SIG-M5 treated with dmso at 0.1 percent for 504 hours (cell line): ENCODE data around the gene SLC7A5.
A peak's percentile ranks its signal among the peaks of the same experiment; 100 is the strongest.
"Not testable (repeated sequence)": the region's sequence is repeated elsewhere in the genome, so short reads cannot be mapped to it uniquely, and the experiment has no call there.

ENCODE experiments used
- DNase-seq: peaks from one replicate; lab custom pipeline; 2025; ENCODE audit not compliant: unreplicated experiment; lab: John Stamatoyannopoulos, UW

SLC7A5 gene

GRCh38 chr16:87888346-87888745 lies 19.0 kb upstream of the SLC7A5 start:
- DNase-seq: not testable (repeated sequence)

- DNase-seq: not testable (repeated sequence)
Measured at GRCh38 chr16:87887931-87888330, 18.6 kb upstream of the SLC7A5 start.

GRCh38 chr16:87885371-87885967 lies 16.2 kb upstream of the SLC7A5 start:
- DNase-seq: peak; percentile 22

- DNase-seq: no peak
Measured at GRCh38 chr16:87882436-87883019, 13.2 kb upstream of the SLC7A5 start.

GRCh38 chr16:87881324-87882200 lies 12.3 kb upstream of the SLC7A5 start:
- DNase-seq: no peak

- no peak for DNase-seq
Measured at GRCh38 chr16:87880117-87880696, 10.9 kb upstream of the SLC7A5 start.

GRCh38 chr16:87879411-87880013 lies 10.2 kb upstream of the SLC7A5 start:
- DNase-seq: not testable (repeated sequence)

GRCh38 chr16:87878704-87879103 lies 9.4 kb upstream of the SLC7A5 start:
- no peak for DNase-seq

GRCh38 chr16:87877942-87878507 lies 8.7 kb upstream of the SLC7A5 start:
- DNase-seq: no peak

- no peak for DNase-seq
Measured at GRCh38 chr16:87874639-87875427, 5.5 kb upstream of the SLC7A5 start.

- DNase-seq: peak; percentile 63
Measured at GRCh38 chr16:87870418-87871291, 1.3 kb upstream of the SLC7A5 start.

- not testable (repeated sequence) for DNase-seq
Measured at GRCh38 chr16:87869879-87870417, 641 bp upstream of the SLC7A5 start.

GRCh38 chr16:87868254-87869029 lies 865 bp downstream of the SLC7A5 start:
- DNase-seq: peak; percentile 84

GRCh38 chr16:87865902-87866555 lies 3.3 kb downstream of the SLC7A5 start:
- DNase-seq: not testable (repeated sequence)

- DNase-seq: no peak
Measured at GRCh38 chr16:87864331-87864989, 4.8 kb downstream of the SLC7A5 start.

GRCh38 chr16:87863327-87863635 lies 6.0 kb downstream of the SLC7A5 start:
- DNase-seq: not testable (repeated sequence)
